Mucosa of descending colon (tissue), 3 donors: ENCODE measurements around the gene CRABP2. TPM values are rescaled to one million over a fixed set of nuclear protein-coding genes. Genes with fewer than 3 reads are reported as not detected.

Experiments
- ATAC-seq: fragments of 200-7000 bp; cut with Tn5 transposase; one replicate; pipeline ENCODE4 v1.9.1; 2020; ENCODE audit warnings: mild to moderate bottlenecking, moderate library complexity
- DNase-seq, 3 donors: peaks; one replicate each; pipeline ENCODE4 v3.0.0-alpha.2; 2020
- H3K36me3 ChIP-seq: fragments of 200-600 bp; one replicate; pipeline ENCODE4 v1.8.0; 2021; ENCODE audit warnings: low read depth, mild to moderate bottlenecking
- H3K4me1 ChIP-seq: fragments of 200-600 bp; one replicate; pipeline ENCODE4 v1.8.0; 2021; ENCODE audit warnings: low read depth, mild to moderate bottlenecking
- H3K4me3 ChIP-seq: fragments of 200-600 bp; one replicate; pipeline ENCODE4 v1.8.0; 2021; ENCODE audit warnings: mild to moderate bottlenecking
- H3K9me3 ChIP-seq: fragments of 200-600 bp; one replicate; pipeline ENCODE4 v1.8.0; 2021; ENCODE audit warnings: mild to moderate bottlenecking
- CTCF ChIP-seq: fragments of 200-600 bp; IDR thresholded peaks from one replicate; pipeline ENCODE4 v1.8.0; 2022; ENCODE audit warnings: antibody characterized with exemption, mild to moderate bottlenecking
- intact Hi-C, 2 donors: fragments of 100-400 bp; cut with DNase I in 1 of 2; cut with micrococcal nuclease in 1 of 2; formaldehyde crosslinking; loops; one replicate each; pipeline versions ENCODE4 v1.11.0 to v1.11.1; 2022; cut with DNase I, micrococcal nuclease
- total RNA-seq, 3 donors: library from RNA; stranded (reverse); fragmentation: NEBNext Ultra II Directional in 2 of 3; extraction: Animal tissue kit (Norgen Biotek cat#: 25700) in 2 of 3; gene quantifications; one replicate each; pipeline versions ENCODE4 v1.2.1 to v1.2.4, GENCODE V29; 2021 to 2023
- donor health status: DM: no; HTN: no; CAD: no; lungs with moderate emphysema.
- donor health status: DM: no; HTN: no; CAD: no.
- donor health status: DM: no; HTN: yes; CAD: no.

Gene CRABP2
- total RNA-seq, 3 donors from 2014 or later: 0.38 to 2.2 (median 1.2) TPM

- no peak overlapping the region for H3K4me3 ChIP-seq
- peaks cover 49% of the 10 kb centered on the region for H3K4me1 ChIP-seq
- DNase-seq (peak in 1 of 3 donors; percentile 30), ATAC-seq (no peak)
- no peaks in the 10 kb centered on the region for H3K36me3 ChIP-seq
- intact Hi-C loops: loop anchor here in 1 of 2 donors (5.0 kb wide), 1 partner anchor 77 kb away; no protein-coding TSS in a partner anchor
- no peak for TF ChIP-seq CTCF
- no peaks in the 10 kb centered on the region for H3K9me3 ChIP-seq
These were observed 46.3 kb downstream of the CRABP2 start for GRCh38 chr1:156658945-156659574.

GRCh38 chr1:156658496-156658895, 46.9 kb downstream of the CRABP2 start:
- H3K9me3 ChIP-seq: no peaks in the 10 kb centered on the region
- DNase-seq: peak in 1 of 3 donors; percentile 32
- no peaks in the 10 kb centered on the region for H3K36me3 ChIP-seq
- intact Hi-C loops: loop anchor here in 1 of 2 donors (5.0 kb wide), 1 partner anchor 76 kb away; no protein-coding TSS in a partner anchor
- ATAC-seq: no peak
- no peak overlapping the region for H3K4me3 ChIP-seq
- peaks cover 49% of the 10 kb centered on the region for H3K4me1 ChIP-seq
- no peak for TF ChIP-seq CTCF

- intact Hi-C loops: loop anchor here (2.0 to 5.0 kb wide), 2 partner anchors 31 to 76 kb away; no protein-coding TSS in a partner anchor
- H3K4me1 ChIP-seq: peaks cover 49% of the 10 kb centered on the region
- H3K4me3 ChIP-seq: no peak overlapping the region
- H3K9me3 ChIP-seq: no peaks in the 10 kb centered on the region
- TF ChIP-seq CTCF: no peak
- DNase-seq (no peak), ATAC-seq (no peak)
- no peaks in the 10 kb centered on the region for H3K36me3 ChIP-seq
These were observed 47.6 kb downstream of the CRABP2 start for GRCh38 chr1:156657741-156658319.

- no peaks in the 10 kb centered on the region for H3K36me3 ChIP-seq
- H3K9me3 ChIP-seq: no peaks in the 10 kb centered on the region
- peak; percentile 28 for ATAC-seq
- intact Hi-C loops: loop anchor here (2.0 to 5.0 kb wide), 2 partner anchors 30 to 75 kb away; no protein-coding TSS in a partner anchor
- DNase-seq: peak; percentile 76 to 83 (median 83)
- peak; percentile 94 for TF ChIP-seq CTCF
- H3K4me1 ChIP-seq: peaks cover 42% of the 10 kb centered on the region
- no peak overlapping the region for H3K4me3 ChIP-seq
These were observed 48.3 kb downstream of the CRABP2 start for GRCh38 chr1:156656806-156657740.

- Histone ChIP-seq H3K36me3 (no peaks in the 10 kb centered on the region), H3K4me1 (peaks cover 31% of the 10 kb centered on the region), H3K9me3 (no peaks in the 10 kb centered on the region), H3K4me3 (no peak overlapping the region)
- ATAC-seq: no peak
- TF ChIP-seq CTCF: no peak
- DNase-seq: no peak
- intact Hi-C loops: loop anchor here (2.0 to 5.0 kb wide), 3 partner anchors 25 to 74 kb away; no protein-coding TSS in a partner anchor
These were observed 49.4 kb downstream of the CRABP2 start for GRCh38 chr1:156655904-156656516.
